ENCODE measurements around the gene RNLS. TPM values are rescaled to one million over a fixed set of nuclear protein-coding genes. Genes with fewer than 3 reads are reported as not detected.

The RNLS gene
- polyA plus RNA-seq, 3 donors, result 6.5 to 13.3 (median 10.8) TPM

- H3K27ac ChIP-seq (ENCODE audit: low read depth, low read length), result no peak overlapping the region
- 65 to 82% (median 70%) methylated on average over 1 of the region's 1 CpG for WGBS, 3 donors
Observed at GRCh38 chr10:88461426-88461825, 121.7 kb downstream of the RNLS start.

GRCh38 chr10:88459530-88459929 is 123.6 kb downstream of the RNLS start:
- H3K27ac ChIP-seq (ENCODE audit: low read depth, low read length), result no peak overlapping the region
- WGBS, 3 donors, result 52 to 76% (median 64%) methylated on average over 4 of the region's 4 CpGs

GRCh38 chr10:88458209-88458608 is 124.9 kb downstream of the RNLS start:
- 42 to 92% (median 57%) methylated on average over 3 of the region's 3 CpGs for WGBS, 3 donors
- no peak overlapping the region for H3K27ac ChIP-seq (ENCODE audit: low read depth, low read length)

GRCh38 chr10:88457660-88458059 is 125.5 kb downstream of the RNLS start:
- WGBS, 3 donors, result 67 to 72% (median 71%) methylated on average over 3 of the region's 3 CpGs
- no peak overlapping the region for H3K27ac ChIP-seq (ENCODE audit: low read depth, low read length)

- H3K27ac ChIP-seq (ENCODE audit: low read depth, low read length), result no peak overlapping the region
- WGBS, 3 donors, result 27 to 83% (median 46%) methylated on average over 3 of the region's 3 CpGs
Observed at GRCh38 chr10:88456730-88457129, 126.4 kb downstream of the RNLS start.

- no peak overlapping the region for H3K27ac ChIP-seq (ENCODE audit: low read depth, low read length)
- 66 to 91% (median 66%) methylated on average over 2 of the region's 2 CpGs for WGBS, 3 donors
Observed at GRCh38 chr10:88455831-88456230, 127.3 kb downstream of the RNLS start.

GRCh38 chr10:88450201-88450600 is 132.9 kb downstream of the RNLS start:
- WGBS, 3 donors, result 72 to 94% (median 80%) methylated on average over 1 of the region's 1 CpG
- H3K27ac ChIP-seq (ENCODE audit: low read depth, low read length), result no peak overlapping the region

GRCh38 chr10:88442716-88443115 is 140.4 kb downstream of the RNLS start:
- 51 to 67% (median 60%) methylated on average over 4 of the region's 4 CpGs for WGBS, 3 donors
- H3K27ac ChIP-seq (ENCODE audit: low read depth, low read length), result no peak overlapping the region

GRCh38 chr10:88440541-88440940 is 142.6 kb downstream of the RNLS start:
- no peak overlapping the region for H3K27ac ChIP-seq (ENCODE audit: low read depth, low read length)

- H3K27ac ChIP-seq (ENCODE audit: low read depth, low read length), result no peak overlapping the region
Observed at GRCh38 chr10:88439932-88440331, 143.2 kb downstream of the RNLS start.

GRCh38 chr10:88437411-88437810 is 145.7 kb downstream of the RNLS start:
- H3K27ac ChIP-seq (ENCODE audit: low read depth, low read length), result no peak overlapping the region

- WGBS, 3 donors, result 72 to 84% (median 80%) methylated on average over 2 of the region's 2 CpGs
- no peak overlapping the region for H3K27ac ChIP-seq (ENCODE audit: low read depth, low read length)
Observed at GRCh38 chr10:88433565-88434186, 149.4 kb downstream of the RNLS start.

GRCh38 chr10:88431103-88431502 is 152.0 kb downstream of the RNLS start:
- 95 to 100% (median 100%) methylated on average over 1 of the region's 1 CpG for WGBS, 3 donors
- no peak overlapping the region for H3K27ac ChIP-seq (ENCODE audit: low read depth, low read length)

- 66 to 87% (median 71%) methylated on average over 1 of the region's 1 CpG for WGBS, 3 donors
- no peak overlapping the region for H3K27ac ChIP-seq (ENCODE audit: low read depth, low read length)
Observed at GRCh38 chr10:88428976-88429375, 154.1 kb downstream of the RNLS start.

- WGBS, 3 donors, result 47 to 82% (median 62%) methylated on average over 1 of the region's 1 CpG
- H3K27ac ChIP-seq (ENCODE audit: low read depth, low read length), result no peak overlapping the region
Observed at GRCh38 chr10:88428442-88428841, 154.7 kb downstream of the RNLS start.

- 84 to 91% (median 87%) methylated on average over 2 of the region's 2 CpGs for WGBS, 3 donors
- H3K27ac ChIP-seq (ENCODE audit: low read depth, low read length), result no peak overlapping the region
Observed at GRCh38 chr10:88427024-88427423, 156.1 kb downstream of the RNLS start.

- WGBS, 3 donors, result 74 to 81% (median 77%) methylated on average over 5 of the region's 5 CpGs
- H3K27ac ChIP-seq (ENCODE audit: low read depth, low read length), result no peak overlapping the region
Observed at GRCh38 chr10:88424881-88425280, 158.2 kb downstream of the RNLS start.

GRCh38 chr10:88423732-88424131 is 159.4 kb downstream of the RNLS start:
- H3K27ac ChIP-seq (ENCODE audit: low read depth, low read length), result no peak overlapping the region

- no peak overlapping the region for H3K27ac ChIP-seq (ENCODE audit: low read depth, low read length)
- WGBS, 3 donors, result 92 to 95% (median 93%) methylated on average over 4 of the region's 4 CpGs
Observed at GRCh38 chr10:88421590-88421989, 161.5 kb downstream of the RNLS start.

- WGBS, 3 donors, result 96 to 100% (median 100%) methylated on average over 1 of the region's 1 CpG
- H3K27ac ChIP-seq (ENCODE audit: low read depth, low read length), result no peak overlapping the region
Observed at GRCh38 chr10:88418871-88419270, 164.2 kb downstream of the RNLS start.
